ENCODE results near the gene ACOT7.

- no peak for TF ChIP-seq CTCF (IDR thresholded peaks at IDR 0.05)
- no peak for TF ChIP-seq EZH2 (IDR thresholded peaks at IDR 0.05; ENCODE audit: borderline replicate concordance, insufficient read depth, low read depth, low read length, poor library complexity, severe bottlenecking)
Observed at GRCh38 chr1:6334261-6334993, 59.1 kb downstream of the ACOT7 start.
